ENCODE measurements around the gene WDFY3. TPM values are rescaled to one million over a fixed set of nuclear protein-coding genes. Genes with fewer than 3 reads are reported as not detected.

The WDFY3 gene
- polyA plus RNA-seq, 1 donor (not counting 4 experiments of a cell fraction or from before 2014, with no cell fraction given) = 28.5 TPM

DNA sequence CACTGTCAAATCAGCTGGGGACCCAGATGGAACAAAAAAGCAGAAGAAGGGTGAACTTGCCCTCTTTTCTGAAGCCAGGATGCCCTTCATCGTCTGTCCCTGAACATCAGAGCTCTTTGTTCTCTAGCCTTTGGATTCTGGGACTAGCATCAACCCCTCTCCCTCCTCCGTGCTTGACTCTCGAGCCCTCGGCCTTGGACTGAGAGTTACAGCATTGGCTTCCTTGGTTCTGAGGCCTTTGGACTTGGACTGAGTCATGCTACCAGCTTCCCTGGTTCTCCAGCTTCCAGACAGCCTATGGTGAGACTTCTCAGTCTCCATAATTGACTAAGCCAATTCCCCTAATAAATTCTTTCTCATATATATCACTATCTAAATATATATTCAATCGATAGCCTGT is 38.4 kb downstream of the WDFY3 start:
- DNase-seq (ENCODE audit: low read depth, low spot score) (no peak), FAIRE-seq (no peak)
- dilution Hi-C loops (cut with MboI; ENCODE audit: extremely low pct_ligation_motif_present, low sequenced_read_pairs) = no loop called here
- Histone ChIP-seq H4K20me1 (ENCODE audit: control insufficient read depth, extremely low read depth, insufficient read depth, low read length) (no peaks in the 10 kb centered on the region), H3K36me3 (ENCODE audit: control insufficient read depth in 2 of 2, extremely low read depth in 1 of 2, insufficient read depth in 2 of 2, low read length in 2 of 2) (peaks cover 5 to 6% of the 10 kb centered on the region in 2 experiments), H3K4me2 (ENCODE audit: control insufficient read depth, extremely low read depth, insufficient read depth, low read depth, low read length) (no peak overlapping the region), H3K27me3 (ENCODE audit: control insufficient read depth, extremely low read depth, insufficient read depth, low read length) (no peaks in the 10 kb centered on the region), H3K4me3 (ENCODE audit: control insufficient read depth in 2 of 3, extremely low read depth in 1 of 3, insufficient read depth in 2 of 3, low read depth in 1 of 3, low read length in 3 of 3) (no peak overlapping the region), H2AFZ (ENCODE audit: control insufficient read depth, low read length) (no peak overlapping the region), H3K4me1 (ENCODE audit: control insufficient read depth, extremely low read depth, insufficient read depth, low read length) (peaks cover 4% of the 10 kb centered on the region), H3K9ac (ENCODE audit: control insufficient read depth, extremely low read depth, insufficient read depth, low read length) (no peak overlapping the region), H3K27ac (ENCODE audit: control insufficient read depth, insufficient read depth, low read length) (no peak overlapping the region), H3K79me2 (ENCODE audit: control insufficient read depth, insufficient read depth, low read length) (peaks cover 10% of the 10 kb centered on the region), H3K9me1 (ENCODE audit: control insufficient read depth, extremely low read depth, insufficient read depth, low read length) (no peaks in the 10 kb centered on the region), H3K9me3 (ENCODE audit: control insufficient read depth, low read depth, low read length) (no peaks in the 10 kb centered on the region)
- no peak for TF ChIP-seq EZH2 (IDR thresholded peaks at IDR 0.05; ENCODE audit: low read length)
- TF ChIP-seq, protein P1, sequence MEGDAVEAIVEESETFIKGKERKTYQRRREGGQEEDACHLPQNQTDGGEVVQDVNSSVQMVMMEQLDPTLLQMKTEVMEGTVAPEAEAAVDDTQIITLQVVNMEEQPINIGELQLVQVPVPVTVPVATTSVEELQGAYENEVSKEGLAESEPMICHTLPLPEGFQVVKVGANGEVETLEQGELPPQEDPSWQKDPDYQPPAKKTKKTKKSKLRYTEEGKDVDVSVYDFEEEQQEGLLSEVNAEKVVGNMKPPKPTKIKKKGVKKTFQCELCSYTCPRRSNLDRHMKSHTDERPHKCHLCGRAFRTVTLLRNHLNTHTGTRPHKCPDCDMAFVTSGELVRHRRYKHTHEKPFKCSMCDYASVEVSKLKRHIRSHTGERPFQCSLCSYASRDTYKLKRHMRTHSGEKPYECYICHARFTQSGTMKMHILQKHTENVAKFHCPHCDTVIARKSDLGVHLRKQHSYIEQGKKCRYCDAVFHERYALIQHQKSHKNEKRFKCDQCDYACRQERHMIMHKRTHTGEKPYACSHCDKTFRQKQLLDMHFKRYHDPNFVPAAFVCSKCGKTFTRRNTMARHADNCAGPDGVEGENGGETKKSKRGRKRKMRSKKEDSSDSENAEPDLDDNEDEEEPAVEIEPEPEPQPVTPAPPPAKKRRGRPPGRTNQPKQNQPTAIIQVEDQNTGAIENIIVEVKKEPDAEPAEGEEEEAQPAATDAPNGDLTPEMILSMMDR (optimal IDR thresholded peaks at IDR 0.05 in 1 of 3, IDR thresholded peaks at IDR 0.05 in 1 of 3, conservative IDR thresholded peaks at IDR 0.05 in 1 of 3; ENCODE audit: extremely low read depth in 1 of 3, insufficient read depth in 2 of 3, low read length in 3 of 3) = no peak

DNA sequence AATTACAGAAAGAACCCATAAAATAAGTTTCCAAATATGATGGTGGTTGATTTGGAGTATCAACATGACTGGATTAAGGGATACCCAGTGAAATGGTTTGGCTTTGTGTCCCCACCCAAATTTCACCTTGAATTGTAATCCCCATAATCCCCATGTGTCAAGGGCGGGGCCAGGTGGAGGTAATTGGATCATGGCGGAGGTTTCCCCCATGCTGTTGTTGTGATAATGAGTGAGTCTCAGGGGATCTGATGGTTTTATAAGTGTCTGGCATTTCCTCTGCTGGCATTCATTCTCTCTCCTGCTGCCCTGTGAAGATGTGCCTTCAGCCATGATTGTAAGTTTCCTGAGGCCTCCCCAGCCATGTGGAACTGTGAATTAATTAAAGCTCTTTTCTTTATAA is 39.1 kb downstream of the WDFY3 start:
- TF ChIP-seq, protein P1 (optimal IDR thresholded peaks at IDR 0.05 in 1 of 3, IDR thresholded peaks at IDR 0.05 in 1 of 3, conservative IDR thresholded peaks at IDR 0.05 in 1 of 3; ENCODE audit: extremely low read depth in 1 of 3, insufficient read depth in 2 of 3, low read length in 3 of 3) = no peak
- TF ChIP-seq EZH2 (IDR thresholded peaks at IDR 0.05; ENCODE audit: low read length) = no peak
- Histone ChIP-seq H3K27me3 (ENCODE audit: control insufficient read depth, extremely low read depth, insufficient read depth, low read length) (no peaks in the 10 kb centered on the region), H3K27ac (ENCODE audit: control insufficient read depth, insufficient read depth, low read length) (no peak overlapping the region), H3K4me3 (ENCODE audit: control insufficient read depth in 2 of 3, extremely low read depth in 1 of 3, insufficient read depth in 2 of 3, low read depth in 1 of 3, low read length in 3 of 3) (no peak overlapping the region), H3K9ac (ENCODE audit: control insufficient read depth, extremely low read depth, insufficient read depth, low read length) (no peak overlapping the region), H3K36me3 (ENCODE audit: control insufficient read depth in 2 of 2, extremely low read depth in 1 of 2, insufficient read depth in 2 of 2, low read length in 2 of 2) (peaks cover 5 to 6% of the 10 kb centered on the region in 2 experiments), H2AFZ (ENCODE audit: control insufficient read depth, low read length) (no peak overlapping the region), H3K79me2 (ENCODE audit: control insufficient read depth, insufficient read depth, low read length) (peaks cover 10% of the 10 kb centered on the region), H4K20me1 (ENCODE audit: control insufficient read depth, extremely low read depth, insufficient read depth, low read length) (no peaks in the 10 kb centered on the region), H3K9me3 (ENCODE audit: control insufficient read depth, low read depth, low read length) (no peaks in the 10 kb centered on the region), H3K4me1 (ENCODE audit: control insufficient read depth, extremely low read depth, insufficient read depth, low read length) (peaks cover 4% of the 10 kb centered on the region), H3K4me2 (ENCODE audit: control insufficient read depth, extremely low read depth, insufficient read depth, low read depth, low read length) (no peak overlapping the region), H3K9me1 (ENCODE audit: control insufficient read depth, extremely low read depth, insufficient read depth, low read length) (no peaks in the 10 kb centered on the region)
- no peak for FAIRE-seq
- no peak for DNase-seq (ENCODE audit: low read depth, low spot score)
- dilution Hi-C loops (cut with MboI; ENCODE audit: extremely low pct_ligation_motif_present, low sequenced_read_pairs) = no loop called here
